HG03025 (cell line): ENCODE data around the gene POU2F1.

Experiments used
- ATAC-seq: cut with Tn5 transposase; IDR thresholded peaks from one replicate; pipeline ENCODE4 v1.9.1; 2021; ENCODE audit warnings: mild to moderate bottlenecking, moderate library complexity; ENCODE audit not compliant: unreplicated experiment, low FRiP score

The POU2F1 gene

DNA sequence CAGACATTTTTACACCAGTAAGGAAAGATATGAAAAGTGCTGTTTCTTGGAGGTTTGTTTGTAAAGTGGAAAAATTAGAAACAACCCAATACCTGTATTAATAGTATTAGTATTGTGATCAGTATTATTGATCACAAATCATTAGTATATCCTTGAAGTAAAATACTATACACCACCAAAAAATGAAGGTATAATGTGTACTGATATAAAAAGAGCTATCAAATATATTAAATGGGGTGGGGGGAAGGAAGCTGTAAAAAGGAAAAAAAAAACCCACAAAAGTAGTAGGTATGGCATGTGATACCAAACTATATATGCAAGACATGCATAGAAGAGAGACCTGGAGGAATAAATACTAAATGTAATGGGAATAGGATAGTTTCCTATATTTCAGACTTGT is 46.3 kb downstream of the POU2F1 start:
- no peak for ATAC-seq

DNA sequence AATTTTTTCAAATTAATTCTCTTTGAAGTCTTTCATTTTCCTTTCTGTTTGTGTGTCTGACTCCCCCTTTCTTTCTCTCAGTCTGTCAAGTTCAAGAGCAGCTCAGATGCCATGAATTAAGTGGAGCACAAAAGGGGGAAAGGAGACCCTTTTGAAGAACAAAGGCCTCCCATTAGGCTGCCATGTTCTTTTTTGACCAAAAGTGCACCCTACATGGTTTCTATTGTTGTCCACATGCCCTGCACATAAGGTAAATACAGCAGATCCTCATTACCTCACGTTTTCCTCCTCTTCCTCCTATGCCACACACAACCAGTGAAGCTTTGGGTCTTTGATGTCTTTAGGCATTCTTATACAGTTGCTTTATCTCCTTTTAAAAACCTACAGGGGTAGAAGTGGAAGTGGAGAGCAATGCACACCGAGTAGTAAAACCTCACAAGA is 47.7 kb downstream of the POU2F1 start:
- no peak for ATAC-seq

DNA sequence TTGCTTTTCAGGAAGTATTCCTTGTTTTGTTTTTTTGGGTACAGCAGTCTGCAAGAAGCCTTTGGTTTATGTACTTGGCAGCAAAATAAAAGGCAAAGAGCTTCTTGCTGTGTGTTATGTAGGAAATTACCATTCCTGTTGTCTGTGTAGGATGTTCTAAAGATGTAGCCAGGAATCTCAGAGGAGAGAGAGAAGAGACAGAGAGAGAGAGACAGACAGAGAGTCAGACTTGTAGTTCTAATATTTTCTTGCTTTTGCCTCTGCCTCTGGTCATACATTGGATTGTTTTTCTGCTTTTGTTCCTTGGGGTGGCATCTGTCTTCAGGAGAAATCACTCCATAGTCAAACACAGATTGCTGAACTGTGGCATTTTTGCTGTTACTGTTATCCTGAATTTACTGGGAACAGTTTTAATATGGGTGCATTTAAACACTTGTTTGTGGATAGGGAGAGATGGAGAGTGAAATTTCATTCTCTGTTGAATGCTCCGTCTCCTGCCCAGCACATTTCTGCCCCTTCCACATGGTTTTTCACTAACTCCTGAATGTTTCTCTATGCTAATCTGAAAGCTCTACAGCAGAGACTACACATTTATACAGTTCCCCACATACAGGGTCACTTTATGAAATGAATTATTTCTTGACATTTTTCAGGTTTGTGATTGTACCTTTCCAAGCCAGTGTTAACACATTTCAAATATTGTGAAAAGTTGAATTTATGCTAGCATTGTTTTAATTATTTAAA is 49.8 kb downstream of the POU2F1 start:
- no peak for ATAC-seq

DNA sequence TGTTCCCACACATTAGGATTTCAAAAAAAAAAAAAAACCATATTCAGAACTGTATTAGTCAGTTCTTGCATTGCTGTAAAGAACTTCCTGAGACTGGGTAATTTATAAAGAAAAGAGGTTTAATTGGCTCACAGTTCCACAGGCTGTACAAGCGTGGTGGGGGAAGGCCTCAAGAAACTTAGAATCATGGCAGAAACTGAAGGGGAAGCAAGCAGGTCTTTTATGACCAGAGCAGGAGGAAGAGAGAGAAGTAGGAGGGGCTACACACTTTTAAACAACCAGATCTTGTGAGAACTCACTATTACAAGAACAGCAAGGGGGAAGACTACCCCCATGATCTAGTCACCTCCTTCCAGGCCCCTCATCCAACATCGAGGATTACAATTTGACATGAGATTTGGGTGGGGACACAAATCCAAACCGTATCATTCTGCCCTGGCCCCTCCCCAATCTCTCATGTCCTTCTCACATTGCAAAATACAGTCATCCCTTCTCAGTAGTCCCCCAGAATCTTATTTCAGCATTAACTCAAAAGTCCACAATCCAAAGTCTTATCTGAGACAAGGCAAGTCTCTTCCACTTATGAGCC is 51.8 kb downstream of the POU2F1 start:
- ATAC-seq, result no peak

DNA sequence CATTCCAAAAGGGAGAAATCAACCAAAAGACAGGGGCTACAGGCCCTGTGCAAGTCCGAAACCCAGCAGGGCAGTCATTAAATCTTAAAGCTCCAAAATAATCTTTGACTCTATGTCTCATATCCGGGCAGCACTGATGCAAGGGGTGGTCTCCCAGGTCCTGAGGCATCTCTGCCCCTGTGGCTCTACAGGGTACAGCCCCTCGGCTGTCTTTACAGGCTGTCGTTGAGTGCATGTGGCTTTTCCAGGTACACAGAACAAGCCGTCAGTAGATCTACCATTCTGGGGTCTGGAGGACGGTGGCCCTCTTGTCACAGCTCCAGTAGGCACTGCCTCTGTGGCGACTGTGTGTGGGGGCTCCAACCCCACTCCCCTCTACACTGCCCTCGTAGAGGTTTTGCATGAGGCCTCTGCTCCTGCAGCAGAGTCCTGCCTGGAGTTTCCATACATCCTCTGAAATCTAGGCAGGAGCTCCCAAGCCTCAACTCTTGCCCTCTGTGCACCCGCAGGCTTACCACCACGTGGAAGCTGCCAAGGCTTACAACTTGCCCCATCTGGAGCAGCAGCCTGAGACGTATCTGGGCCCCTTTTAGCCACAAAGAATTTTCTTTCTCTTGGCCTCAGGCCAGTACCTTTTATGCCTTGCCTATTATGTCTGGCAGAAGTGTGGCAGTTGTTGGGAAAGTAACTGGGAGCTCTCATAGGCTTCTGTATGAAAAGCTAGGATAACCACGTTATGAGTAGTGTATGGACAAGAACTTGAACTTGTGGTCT is 52.5 kb downstream of the POU2F1 start:
- no peak for ATAC-seq

DNA sequence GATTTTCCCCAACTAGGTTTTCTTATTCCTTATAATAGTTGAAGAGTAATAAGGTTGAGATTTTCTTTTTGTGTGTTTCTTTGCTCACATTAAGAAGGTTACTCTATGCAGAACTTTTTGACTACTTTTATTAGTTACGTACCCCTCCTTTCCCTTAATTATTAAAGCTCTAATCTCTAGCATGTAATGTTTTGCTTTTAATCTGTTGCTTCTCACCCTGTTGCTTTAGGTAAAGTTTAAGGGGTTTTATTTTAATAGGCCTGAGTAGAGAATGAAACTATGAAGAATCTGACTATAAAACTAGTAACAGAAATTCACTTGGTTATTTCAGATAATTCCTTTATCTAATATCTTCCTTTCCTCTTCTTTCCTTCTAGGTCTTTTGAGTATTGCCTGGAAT is 53.4 kb downstream of the POU2F1 start:
- no peak for ATAC-seq

DNA sequence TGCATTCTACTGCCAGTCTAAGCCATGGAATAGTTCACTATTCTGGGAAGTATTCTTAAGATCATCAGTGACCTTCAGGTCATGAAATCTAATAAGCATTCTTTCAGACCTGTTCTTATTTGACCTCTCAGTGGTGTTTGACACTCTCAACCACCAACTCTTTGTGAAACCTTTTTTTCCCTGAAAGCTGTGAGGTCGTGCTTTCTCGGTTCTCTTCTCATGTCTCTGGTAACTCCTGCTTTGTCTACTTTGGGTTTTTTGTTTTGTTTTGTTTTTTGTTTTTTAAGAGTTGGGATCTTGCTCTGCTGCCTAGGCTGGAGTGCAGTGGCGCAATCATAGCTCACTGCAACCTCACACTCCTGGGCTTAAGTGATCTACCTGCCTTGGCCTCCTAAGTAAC is 56.3 kb downstream of the POU2F1 start:
- ATAC-seq, result peak; percentile 83

DNA sequence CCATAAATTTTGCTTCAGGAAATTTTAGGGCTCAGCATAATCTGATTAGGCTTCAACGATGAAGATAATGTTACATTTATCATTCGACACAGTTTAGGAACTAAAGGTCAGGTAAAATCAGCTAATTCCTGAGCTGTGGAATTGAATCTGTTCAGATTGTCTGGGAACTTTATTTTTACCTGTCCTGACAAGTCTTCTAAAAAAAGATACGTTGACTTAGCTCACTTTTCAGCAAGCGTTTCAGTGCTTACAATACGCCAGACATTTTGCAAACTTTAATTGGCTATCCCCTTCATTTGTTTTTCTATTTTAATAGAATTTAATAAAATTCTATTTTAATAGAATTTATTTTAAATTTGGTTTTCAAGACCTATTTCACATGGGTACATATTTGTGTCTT is 57.8 kb downstream of the POU2F1 start:
- no peak for ATAC-seq

DNA sequence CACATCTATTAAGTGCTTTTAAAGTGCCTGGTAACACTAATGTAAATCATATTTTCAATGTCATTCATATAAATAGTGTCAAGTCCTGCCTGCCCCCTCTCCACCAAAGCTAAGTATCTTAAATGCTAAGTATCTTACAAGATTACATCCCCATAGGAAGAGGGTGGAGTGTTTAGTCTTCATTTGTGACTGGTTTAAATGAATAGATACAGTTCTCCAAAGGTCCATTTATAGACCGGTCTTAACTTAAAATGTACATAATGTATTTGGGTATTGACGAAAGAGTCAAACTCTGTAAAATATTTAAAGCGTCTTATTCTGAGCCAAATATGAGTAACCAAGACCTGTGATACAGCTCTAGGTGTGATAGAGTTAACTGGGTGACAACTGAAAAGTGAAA is 60.2 kb downstream of the POU2F1 start:
- ATAC-seq, result no peak

DNA sequence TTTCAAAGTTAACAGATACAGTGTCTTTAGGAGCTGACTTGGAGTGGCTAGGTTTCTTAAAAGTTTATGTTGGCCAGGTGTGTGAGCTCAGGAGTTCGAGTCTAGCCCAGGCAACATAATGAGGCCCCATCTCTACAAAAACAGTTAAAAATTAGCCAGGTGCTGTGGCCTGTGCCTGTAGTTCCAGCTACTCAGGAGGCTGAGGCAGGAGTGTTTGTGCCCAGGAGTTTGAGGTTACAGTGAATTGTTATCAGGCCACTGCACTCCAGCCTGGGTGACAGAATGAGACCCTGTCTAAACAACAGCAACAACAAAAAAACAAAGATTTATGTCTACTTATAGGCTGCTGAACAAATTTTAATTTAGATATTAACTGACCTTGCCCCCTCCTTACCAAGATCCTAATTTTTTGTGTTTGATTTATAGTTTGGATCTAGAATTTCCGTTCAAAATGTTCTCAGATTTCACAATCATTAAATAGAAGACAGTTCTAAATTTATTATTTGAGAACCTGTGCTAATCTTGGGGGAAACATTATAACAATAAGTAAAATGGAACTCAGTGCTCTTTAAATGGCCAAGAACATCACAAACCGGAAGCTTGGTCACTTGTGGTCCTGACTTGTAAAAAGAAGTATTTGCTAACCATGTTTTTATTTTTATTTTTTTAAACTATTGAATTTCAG is 67.8 kb downstream of the POU2F1 start:
- ATAC-seq, result no peak

DNA sequence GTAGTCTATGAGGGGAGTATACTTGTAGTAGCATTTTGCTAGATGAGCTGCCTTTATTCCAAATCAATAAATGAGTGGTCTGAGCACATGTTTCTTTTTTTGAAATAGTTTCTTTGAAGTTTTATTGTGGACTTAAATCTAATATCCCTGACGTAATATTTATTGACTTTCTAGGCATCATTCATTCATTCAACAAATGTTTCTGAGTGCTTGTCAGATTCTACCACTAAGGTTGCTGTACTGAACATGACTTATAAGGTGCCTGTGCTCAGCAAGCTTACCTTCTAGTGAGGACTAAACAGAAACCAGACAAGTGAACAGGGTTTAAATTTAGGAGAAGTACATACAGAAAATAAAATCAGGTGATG is 68.4 kb downstream of the POU2F1 start:
- ATAC-seq, result no peak

DNA sequence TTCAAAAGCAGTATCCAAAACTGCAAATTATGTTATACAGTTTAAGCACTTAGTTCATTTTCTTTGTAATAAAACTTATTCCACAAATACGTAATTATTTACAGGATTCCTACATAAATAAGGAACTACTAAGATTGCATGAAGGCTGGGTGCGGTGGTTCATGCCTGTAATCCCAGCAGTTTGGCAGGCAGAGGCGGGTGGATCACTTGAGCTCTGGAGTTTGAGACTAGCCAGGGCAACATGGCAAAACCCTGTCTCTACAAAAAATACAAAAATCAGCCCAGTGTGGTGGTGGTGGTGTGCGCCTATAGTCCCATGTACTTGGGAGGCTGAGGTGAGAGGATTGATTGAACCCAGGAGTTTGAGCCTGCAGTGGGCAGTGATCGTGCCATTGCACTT is 69.3 kb downstream of the POU2F1 start:
- ATAC-seq, result no peak

DNA sequence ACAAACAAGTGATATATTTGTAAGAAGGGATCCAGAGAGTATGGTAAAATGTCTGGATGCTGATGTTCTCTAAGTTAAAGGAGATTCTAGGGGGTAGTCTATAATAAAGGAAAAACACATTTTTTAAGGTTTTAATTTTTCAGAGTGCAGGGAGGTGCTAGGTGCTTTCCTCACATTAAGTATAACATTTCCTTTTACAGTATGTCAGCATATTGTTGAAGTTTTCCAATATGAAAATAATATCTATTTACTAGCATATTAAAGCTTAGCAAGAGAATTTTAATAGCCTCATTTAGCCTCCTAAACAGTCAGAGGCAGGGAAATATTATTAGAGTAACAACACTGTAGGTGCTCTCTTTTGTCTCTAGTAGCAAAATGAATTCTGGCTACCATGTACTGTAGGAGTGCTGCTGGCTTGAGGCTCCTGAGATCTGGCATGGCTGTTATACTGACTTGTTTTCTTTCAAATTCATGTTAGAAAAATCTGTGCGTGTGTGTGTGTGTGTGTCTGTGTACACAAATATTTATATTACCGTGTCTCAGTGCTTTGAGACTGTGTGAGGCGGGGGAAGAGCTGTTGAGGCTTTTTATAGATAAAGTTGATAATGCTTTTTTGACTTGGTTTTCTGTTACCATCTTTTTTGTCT is 71.0 kb downstream of the POU2F1 start:
- no peak for ATAC-seq

DNA sequence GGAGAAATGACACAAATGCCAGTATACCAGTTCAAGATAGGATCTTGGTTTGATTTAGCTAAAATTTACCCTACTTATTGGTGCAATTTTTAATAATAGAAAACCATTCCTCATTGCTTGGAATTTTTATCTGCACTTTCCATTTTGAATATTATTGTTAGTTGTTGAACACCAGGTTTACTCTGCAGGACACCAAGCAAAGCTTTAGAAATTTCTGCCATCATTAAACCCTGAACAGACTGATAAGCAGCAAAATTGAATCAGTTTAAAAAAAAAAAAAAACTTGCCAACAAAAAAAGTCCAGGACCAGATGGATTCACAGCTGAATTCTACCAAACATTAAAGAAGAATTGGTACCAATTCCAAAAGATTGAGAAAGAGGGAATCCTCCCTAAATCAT is 71.5 kb downstream of the POU2F1 start:
- no peak for ATAC-seq

DNA sequence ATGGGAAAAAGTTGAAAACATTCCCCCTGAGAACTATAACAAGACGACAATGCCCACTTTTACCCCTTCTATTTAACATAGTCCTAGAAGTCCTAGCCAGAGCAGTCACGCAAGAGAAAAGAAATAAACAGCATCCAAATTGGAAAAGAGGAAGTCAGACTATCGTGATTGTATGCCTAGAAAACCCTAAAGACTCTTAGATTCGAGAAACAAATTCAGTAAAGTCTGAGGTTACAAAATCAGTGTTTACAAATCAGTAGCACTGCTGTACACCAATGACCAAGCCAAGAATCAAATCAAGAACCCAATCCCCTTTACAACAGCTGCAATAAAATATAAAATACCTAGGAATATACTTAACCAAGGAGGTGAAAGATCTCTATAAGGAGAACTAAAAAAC is 72.4 kb downstream of the POU2F1 start:
- ATAC-seq, result no peak

DNA sequence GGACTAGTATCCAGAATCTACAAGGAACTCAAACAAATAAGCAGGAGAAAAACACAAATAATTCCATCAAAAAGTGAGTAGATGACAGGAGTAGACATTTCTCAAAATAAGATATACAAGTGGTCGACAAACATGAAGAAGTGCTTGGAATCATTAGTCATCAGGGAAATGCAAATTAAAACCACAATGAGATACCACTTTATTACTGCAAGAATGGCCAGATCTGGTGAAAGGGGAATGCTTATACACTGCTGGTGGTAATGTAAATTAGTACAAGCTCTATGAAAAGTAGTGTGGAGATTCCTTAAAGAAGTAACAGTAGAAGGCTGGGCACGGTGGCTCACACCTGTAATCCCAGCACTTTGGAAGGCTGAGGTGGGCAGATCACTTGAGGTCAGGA is 73.8 kb downstream of the POU2F1 start:
- ATAC-seq, result no peak

DNA sequence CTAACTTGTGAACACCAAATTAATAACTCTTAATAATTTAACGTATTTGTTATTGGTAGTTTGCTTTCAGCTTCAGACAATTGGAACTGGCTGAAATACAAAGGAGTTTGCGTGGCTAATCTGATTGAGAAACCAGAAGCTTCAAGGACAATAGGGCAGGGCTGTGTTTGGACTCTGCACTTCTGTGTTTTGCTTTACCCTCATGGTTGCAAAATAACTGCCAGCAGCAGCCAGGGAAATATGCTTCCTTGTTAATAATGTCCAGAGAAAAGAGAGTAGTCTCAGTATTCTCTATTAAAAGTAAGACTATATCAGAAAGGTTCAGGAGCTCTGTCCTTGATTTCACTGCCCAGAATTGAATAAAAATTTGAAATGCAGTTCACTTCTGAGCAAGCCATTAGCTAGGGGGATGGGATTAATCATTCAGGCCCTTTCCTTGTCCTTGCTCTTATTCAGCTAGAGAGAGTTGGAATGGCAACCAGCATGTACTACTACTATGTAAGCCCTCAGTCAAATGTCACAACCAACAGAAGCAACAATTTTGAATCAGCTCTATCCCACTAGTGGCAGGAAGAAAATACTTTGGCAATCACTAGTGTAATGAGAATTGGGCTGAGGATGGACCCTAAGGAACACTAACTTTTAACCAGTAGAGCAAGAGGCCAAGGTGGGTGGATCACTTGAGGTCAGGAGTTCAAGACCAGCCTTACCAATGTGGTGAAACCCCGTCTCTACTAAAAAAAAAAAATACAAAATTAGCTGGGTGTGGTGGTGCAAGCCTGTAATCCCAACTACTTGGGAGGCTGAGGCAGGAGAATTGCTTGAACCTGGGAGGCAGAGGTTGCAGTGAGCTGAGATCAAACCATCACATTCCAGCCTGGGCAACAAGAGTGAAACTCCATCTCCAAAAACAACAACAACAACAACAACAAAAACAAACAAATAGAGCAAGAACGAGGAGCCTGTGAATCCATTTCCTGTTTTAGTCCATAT is 76.8 kb downstream of the POU2F1 start:
- ATAC-seq, result no peak

DNA sequence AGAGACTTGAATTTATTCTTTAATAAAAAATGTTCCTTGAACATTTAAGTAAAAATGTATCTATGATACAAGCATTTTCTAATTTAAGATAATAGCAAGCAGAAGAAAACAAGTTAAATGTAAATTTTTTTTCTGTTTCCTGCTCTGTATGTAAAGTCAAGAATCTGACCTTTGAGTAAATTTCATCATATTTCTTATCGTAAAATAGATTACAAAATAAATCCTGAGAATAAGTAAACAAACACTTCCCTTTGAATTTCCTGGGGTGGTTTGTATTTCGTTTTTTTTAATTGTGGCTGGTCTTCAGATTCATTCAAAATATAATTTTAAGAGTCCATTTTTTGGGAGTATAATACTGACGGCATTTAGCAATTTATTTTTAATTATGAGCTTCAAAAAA is 77.6 kb downstream of the POU2F1 start:
- ATAC-seq, result no peak

DNA sequence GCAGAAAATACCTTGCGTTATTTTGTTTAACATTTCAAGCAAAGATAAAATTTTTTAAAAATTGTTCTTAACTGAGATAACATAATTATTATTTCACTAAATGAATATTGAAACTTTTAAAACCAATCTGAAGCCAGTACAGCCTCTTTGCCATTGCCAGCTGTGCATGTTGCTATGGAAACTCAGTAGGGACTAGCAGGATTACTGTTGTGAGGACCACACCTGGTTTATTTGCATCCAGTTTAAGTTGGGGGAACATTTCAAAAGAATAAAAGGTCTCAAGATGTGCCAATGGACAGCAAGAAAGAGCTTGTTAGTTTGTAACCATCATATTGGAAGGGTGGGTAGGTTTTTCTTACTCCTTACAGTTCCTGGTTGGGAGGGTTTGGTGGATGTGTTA is 80.7 kb downstream of the POU2F1 start:
- no peak for ATAC-seq

DNA sequence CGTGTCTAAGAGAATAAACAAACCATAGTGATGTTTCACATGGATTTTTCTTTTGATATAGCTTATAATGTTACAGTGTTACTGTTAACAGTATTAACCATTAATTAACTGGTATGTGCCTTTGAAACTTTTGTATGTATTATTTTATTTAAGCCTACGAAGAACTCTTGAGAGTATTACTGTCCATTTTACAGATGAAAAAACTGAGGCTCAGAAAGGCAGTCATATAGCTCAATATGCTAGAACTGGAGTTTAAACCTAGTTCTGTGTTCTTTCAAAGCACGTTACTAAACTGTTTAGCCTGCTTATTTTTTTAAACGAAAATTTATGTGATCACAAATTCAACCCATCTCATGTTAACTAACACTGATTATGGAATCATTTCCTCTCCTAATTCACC is 83.5 kb downstream of the POU2F1 start:
- no peak for ATAC-seq
